Loucy (cell line): ENCODE measurements around the gene TPRG1.

Source experiments
- H2AFZ ChIP-seq: fragments of 200-600 bp; sonication (generic); 2 replicates; pipeline ENCODE4 v1.6.0; 2016; ENCODE audit warnings: antibody characterized with exemption, mild to moderate bottlenecking, low read length, moderate library complexity
- H3F3A ChIP-seq: fragments of 200-600 bp; 2 replicates; pipeline ENCODE4 v1.6.0; 2016; ENCODE audit warnings: antibody characterized with exemption, low read depth, mild to moderate bottlenecking
- H3K27me3 ChIP-seq: fragments of 200-600 bp; sonication (generic); 2 replicates; pipeline ENCODE4 v1.6.1; 2014; ENCODE audit warnings: low read length, mild to moderate bottlenecking; ENCODE audit not compliant: insufficient read depth, poor library complexity, severe bottlenecking
- H3K36me3 ChIP-seq: fragments of 200-600 bp; sonication (generic); 2 replicates; pipeline ENCODE4 v1.6.1; 2016; ENCODE audit warnings: low read length; ENCODE audit not compliant: insufficient read depth
- H3K4me1 ChIP-seq: fragments of 200-600 bp; sonication (generic); 2 replicates; pipeline ENCODE4 v1.5.1; 2014; ENCODE audit warnings: low read length, mild to moderate bottlenecking; ENCODE audit not compliant: insufficient read depth, poor library complexity, severe bottlenecking
- H3K4me2 ChIP-seq: fragments of 200-600 bp; sonication (generic); 2 replicates; pipeline ENCODE4 v1.6.0; 2014; ENCODE audit warnings: antibody characterized with exemption, low read length, low read depth, mild to moderate bottlenecking; ENCODE audit not compliant: poor library complexity, severe bottlenecking
- H3K4me3 ChIP-seq: fragments of 200-600 bp; sonication (generic); 2 replicates; pipeline ENCODE4 v1.5.1; 2014; ENCODE audit warnings: low read length, mild to moderate bottlenecking, mixed read lengths; ENCODE audit not compliant: poor library complexity, severe bottlenecking
- H3K79me2 ChIP-seq: fragments of 200-600 bp; sonication (generic); 2 replicates; pipeline ENCODE4 v1.6.1; 2014; ENCODE audit warnings: low read length; ENCODE audit not compliant: insufficient read depth
- H3K9ac ChIP-seq: fragments of 200-600 bp; sonication (generic); 2 replicates; pipeline ENCODE4 v1.6.0; 2014; ENCODE audit warnings: mild to moderate bottlenecking, low read depth, low read length, moderate library complexity; ENCODE audit not compliant: poor library complexity, severe bottlenecking
- H3K9me2 ChIP-seq: fragments of 200-600 bp; sonication (generic); replicated peaks from 2 replicates; pipeline ENCODE4 v1.6.1; 2016; ENCODE audit warnings: low read depth, low read length, mixed read lengths
- H3K9me3 ChIP-seq: fragments of 200-600 bp; sonication (generic); 2 replicates; pipeline ENCODE4 v1.6.1; 2014; ENCODE audit warnings: mild to moderate bottlenecking, antibody characterized with exemption, low read length, low read depth; ENCODE audit not compliant: insufficient read depth
- H4K20me1 ChIP-seq: fragments of 200-600 bp; sonication (generic); 2 replicates; pipeline ENCODE4 v1.6.0; 2014; ENCODE audit warnings: antibody characterized with exemption, low read length, mild to moderate bottlenecking; ENCODE audit not compliant: insufficient read depth, poor library complexity, severe bottlenecking
- EZH2phosphoT487 ChIP-seq: fragments of 200-600 bp; IDR thresholded peaks from 2 replicates; pipeline ENCODE4 v1.6.1; 2018; ENCODE audit warnings: antibody characterized with exemption, mild to moderate bottlenecking, moderate library complexity, borderline replicate concordance
- TF ChIP-seq, protein P1 (sequence below): fragments of 200-600 bp; sonication (generic); conservative IDR thresholded peaks from 2 replicates; pipeline ENCODE4 v1.5.1; 2014; ENCODE audit warnings: mild to moderate bottlenecking, antibody characterized with exemption, low read length

The TPRG1 gene

DNA sequence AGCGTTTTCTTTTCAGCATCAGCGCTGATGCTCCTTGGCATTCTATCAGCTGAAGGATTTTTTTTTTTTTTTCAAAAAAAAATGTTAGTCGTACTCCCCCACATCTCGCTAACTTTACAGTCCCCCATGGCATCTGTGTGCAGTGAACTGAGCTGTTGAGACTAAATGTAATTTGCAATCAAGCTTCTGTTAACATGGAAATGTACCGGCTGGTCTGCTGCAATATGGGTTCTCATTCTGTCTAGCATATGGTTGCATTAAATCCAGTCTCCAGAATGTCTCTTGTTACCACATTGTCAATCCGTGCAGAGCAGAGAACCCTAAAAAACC, 32.2 kb upstream of the TPRG1 start:
- Histone ChIP-seq H3K36me3 (no peaks in the 10 kb centered on the region), H3F3A (no peaks in the 10 kb centered on the region), H3K4me2 (no peak overlapping the region), H3K9me3 (no peaks in the 10 kb centered on the region), H3K9me2 (no peaks in the 10 kb centered on the region), H3K27me3 (peaks cover 5% of the 10 kb centered on the region), H4K20me1 (no peaks in the 10 kb centered on the region), H2AFZ (no peak overlapping the region), H3K4me3 (no peak overlapping the region), H3K4me1 (peaks cover 3% of the 10 kb centered on the region), H3K79me2 (no peaks in the 10 kb centered on the region), H3K9ac (no peak overlapping the region)
- TF ChIP-seq EZH2phosphoT487 = no peak
- TF ChIP-seq, protein P1, sequence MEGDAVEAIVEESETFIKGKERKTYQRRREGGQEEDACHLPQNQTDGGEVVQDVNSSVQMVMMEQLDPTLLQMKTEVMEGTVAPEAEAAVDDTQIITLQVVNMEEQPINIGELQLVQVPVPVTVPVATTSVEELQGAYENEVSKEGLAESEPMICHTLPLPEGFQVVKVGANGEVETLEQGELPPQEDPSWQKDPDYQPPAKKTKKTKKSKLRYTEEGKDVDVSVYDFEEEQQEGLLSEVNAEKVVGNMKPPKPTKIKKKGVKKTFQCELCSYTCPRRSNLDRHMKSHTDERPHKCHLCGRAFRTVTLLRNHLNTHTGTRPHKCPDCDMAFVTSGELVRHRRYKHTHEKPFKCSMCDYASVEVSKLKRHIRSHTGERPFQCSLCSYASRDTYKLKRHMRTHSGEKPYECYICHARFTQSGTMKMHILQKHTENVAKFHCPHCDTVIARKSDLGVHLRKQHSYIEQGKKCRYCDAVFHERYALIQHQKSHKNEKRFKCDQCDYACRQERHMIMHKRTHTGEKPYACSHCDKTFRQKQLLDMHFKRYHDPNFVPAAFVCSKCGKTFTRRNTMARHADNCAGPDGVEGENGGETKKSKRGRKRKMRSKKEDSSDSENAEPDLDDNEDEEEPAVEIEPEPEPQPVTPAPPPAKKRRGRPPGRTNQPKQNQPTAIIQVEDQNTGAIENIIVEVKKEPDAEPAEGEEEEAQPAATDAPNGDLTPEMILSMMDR = no peak

DNA sequence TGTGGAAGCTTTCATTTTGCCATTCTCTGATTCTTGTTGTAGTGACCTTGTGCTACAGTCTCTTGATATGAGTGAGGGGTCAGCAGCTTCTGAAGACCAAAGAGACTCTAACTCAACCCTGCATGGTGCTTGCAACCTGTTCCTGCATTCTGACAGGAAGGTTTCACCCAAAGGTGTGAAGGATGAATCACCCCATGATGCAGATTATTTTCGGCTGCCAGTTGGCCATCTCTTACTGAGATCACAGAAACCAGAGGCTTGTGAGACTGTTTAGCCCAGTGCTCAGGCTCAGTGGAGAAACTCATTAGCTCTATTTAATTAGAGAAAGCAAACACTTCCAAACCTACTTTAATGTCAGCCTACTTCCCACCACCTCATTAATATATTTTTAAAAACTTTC, 29.2 kb upstream of the TPRG1 start:
- H3F3A ChIP-seq = no peaks in the 10 kb centered on the region
- TF ChIP-seq, protein P1 = no peak
- no peak for TF ChIP-seq EZH2phosphoT487
- no peaks in the 10 kb centered on the region for H3K79me2 ChIP-seq
- peaks cover 4% of the 10 kb centered on the region for H3K4me1 ChIP-seq
- H2AFZ ChIP-seq = no peak overlapping the region
- no peak overlapping the region for H3K9ac ChIP-seq
- H3K36me3 ChIP-seq = no peaks in the 10 kb centered on the region
- no peak overlapping the region for H3K4me3 ChIP-seq
- no peaks in the 10 kb centered on the region for H4K20me1 ChIP-seq
- no peaks in the 10 kb centered on the region for H3K27me3 ChIP-seq
- no peaks in the 10 kb centered on the region for H3K9me2 ChIP-seq
- no peak overlapping the region for H3K4me2 ChIP-seq
- H3K9me3 ChIP-seq = no peaks in the 10 kb centered on the region

DNA sequence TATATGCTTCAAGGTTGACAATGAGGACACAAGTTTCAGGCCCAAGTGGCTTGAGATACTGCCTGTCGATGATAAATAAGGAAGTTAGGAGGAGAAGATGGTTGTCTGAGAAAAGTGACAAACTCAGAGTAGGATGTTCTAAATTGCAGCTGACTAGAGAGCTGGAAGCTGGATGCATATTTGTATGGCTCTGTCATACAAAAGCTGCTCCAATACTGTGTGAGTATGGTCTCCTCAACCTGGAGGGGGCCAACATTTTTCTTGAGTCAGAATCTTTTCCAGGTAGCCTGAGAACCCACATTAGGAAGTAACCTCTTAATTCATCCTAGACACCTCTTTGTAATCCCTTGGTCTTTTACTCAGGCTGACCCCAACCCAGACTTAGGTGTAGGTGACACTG, 28.4 kb upstream of the TPRG1 start:
- Histone ChIP-seq H3K9ac (no peak overlapping the region), H3K4me2 (no peak overlapping the region), H4K20me1 (no peaks in the 10 kb centered on the region), H3K27me3 (no peaks in the 10 kb centered on the region), H2AFZ (no peak overlapping the region), H3K9me3 (no peaks in the 10 kb centered on the region), H3K4me3 (no peak overlapping the region), H3K9me2 (no peaks in the 10 kb centered on the region), H3K36me3 (no peaks in the 10 kb centered on the region), H3K4me1 (peaks cover 8% of the 10 kb centered on the region), H3K79me2 (no peaks in the 10 kb centered on the region), H3F3A (no peaks in the 10 kb centered on the region)
- TF ChIP-seq, protein P1 = no peak
- TF ChIP-seq EZH2phosphoT487 = no peak
